NB4 (cell line): ENCODE data around the gene CIAO3.

Source experiments
- CTCF ChIP-seq: IDR thresholded peaks from one replicate; pipeline ENCODE4 v1.5.1; 2012; ENCODE audit warnings: low read depth, low read length
- MYC ChIP-seq: IDR thresholded peaks from 2 replicates; pipeline ENCODE4 v1.6.1; 2011; ENCODE audit warnings: low read depth, low read length

- TF ChIP-seq CTCF (no peak), MYC (no peak)
These were observed 46.6 kb upstream of the CIAO3 start for GRCh38 chr16:787321-787966.
